ENCODE measurements around the gene FCER2.
"Not testable (repeated sequence)": the region's sequence is repeated elsewhere in the genome, so short reads cannot be mapped to it uniquely, and the experiment has no call there.

Gene FCER2, protein sequence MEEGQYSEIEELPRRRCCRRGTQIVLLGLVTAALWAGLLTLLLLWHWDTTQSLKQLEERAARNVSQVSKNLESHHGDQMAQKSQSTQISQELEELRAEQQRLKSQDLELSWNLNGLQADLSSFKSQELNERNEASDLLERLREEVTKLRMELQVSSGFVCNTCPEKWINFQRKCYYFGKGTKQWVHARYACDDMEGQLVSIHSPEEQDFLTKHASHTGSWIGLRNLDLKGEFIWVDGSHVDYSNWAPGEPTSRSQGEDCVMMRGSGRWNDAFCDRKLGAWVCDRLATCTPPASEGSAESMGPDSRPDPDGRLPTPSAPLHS

DNA sequence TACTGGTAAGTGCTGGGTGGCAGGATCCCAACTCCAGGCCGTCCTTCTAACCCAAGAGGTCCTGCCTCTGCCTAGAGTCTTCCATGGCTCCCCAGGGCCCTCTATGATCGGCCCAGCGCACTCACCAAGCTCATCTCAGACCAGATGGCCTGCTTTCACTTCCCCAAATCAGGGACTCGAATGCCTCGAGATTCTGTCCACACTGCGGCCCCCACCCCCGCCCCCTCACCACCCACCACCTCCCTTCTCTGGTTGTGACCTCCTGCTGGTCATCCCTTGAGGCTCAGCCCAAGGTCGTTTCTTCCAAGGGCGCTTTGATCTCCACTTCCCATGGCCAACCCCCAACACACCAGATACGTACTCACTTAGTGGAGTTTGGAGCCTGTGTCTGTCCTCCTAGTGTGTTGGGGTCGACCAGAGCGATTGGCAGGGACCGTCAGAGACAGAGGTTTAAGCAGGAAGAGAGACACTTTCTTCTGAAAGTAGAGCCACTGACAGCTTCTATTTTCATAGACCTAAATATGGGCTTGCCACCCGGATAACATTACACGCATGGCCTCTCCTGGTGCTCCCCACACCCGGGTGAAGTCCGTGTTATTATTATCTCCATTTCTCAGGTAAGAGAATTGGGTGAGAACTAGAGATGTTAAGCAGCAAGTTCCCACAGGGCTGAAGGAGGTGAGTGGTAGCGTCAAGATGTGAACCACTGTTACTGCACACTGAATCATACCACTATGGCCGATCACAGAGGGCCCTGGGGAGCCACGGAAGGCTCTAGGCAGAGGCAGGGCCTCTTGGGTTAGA, at the start of gene FCER2:
TSS of gene FCER2 (minus strand) at position 478 of the 804 bp plus-strand sequence. CDS start 2,371 bp downstream, outside the sequence.
- no peaks in the 10 kb centered on the region for H3K36me3 ChIP-seq (replicated peaks)
- H3K27me3 ChIP-seq (ENCODE audit: low read depth) = peaks cover 16% of the 10 kb centered on the region
- no peak for DNase-seq (ENCODE audit: low spot score in 2 of 2)
- H3K4me1 ChIP-seq = no peaks in the 10 kb centered on the region
- H3K9me3 ChIP-seq = no peaks in the 10 kb centered on the region
- in situ Hi-C loops (cut with MboI; ENCODE audit: low sequenced_read_pairs) = no loop called here
- no peak within 1 kb of the TSS for H3K4me3 ChIP-seq

DNA sequence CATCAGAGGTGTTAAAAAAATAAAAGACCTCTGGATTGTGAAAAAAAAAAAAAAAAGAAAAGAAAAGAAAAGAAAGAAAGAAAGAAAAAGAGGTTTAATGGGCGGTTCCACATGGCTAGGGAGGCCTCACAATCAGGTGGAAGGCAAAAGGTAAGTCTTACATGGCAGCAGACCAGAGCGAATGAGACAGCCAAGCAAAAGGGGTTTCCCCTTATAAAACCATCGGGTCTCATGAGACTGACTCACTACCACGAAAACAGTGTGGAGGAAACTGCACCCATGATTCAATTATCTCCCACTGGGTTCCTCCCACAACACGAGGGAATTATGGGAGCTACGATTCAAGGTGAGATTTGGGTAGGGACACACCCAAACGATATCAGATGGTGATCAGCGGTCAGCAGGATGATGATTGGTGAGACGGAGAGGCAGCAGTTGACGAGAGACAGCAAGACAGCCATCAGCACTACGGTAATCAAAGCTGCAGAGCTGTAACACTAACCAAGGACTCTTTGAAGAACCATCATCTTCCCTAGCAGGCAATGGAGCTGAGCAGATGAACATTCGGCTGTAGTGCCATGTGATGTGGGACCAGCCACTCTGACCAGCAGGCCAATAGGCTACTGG, 49.3 kb upstream of the FCER2 start:
- in situ Hi-C loops (cut with MboI; ENCODE audit: low sequenced_read_pairs) = no loop called here
- H3K9me3 ChIP-seq = no peaks in the 10 kb centered on the region; the same call in 1 of the 2 replicates
- no peaks in the 10 kb centered on the region for H3K4me1 ChIP-seq
- no peak for DNase-seq (ENCODE audit: low spot score in 2 of 2)
- H3K27me3 ChIP-seq (ENCODE audit: low read depth) = 0 out of 2 replicates have a peak, but pooled peaks cover 3% of the 10 kb centered on the region
- no peak overlapping the region for H3K4me3 ChIP-seq
- H3K36me3 ChIP-seq (replicated peaks) = no peaks in the 10 kb centered on the region

DNA sequence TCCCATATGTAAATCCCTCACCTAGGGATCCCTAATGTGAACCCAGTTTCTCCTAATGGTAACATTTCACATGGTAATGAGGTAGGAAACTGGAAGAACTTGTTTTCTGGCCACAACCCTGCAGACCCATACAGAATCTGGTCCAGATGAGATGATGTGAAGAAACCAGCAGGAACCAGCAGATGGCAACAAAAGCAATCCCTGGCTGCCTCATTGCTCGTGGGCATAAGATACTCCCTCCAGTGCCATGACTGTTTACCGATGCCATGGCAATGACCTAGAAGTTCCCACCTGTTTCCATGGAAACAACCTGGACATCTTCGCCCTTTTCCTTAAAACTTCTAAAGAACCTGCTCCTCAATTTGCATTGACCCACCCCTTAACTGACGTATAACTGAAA, 46.8 kb upstream of the FCER2 start:
- Histone ChIP-seq H3K27me3 (ENCODE audit: low read depth) (no peaks in the 10 kb centered on the region), H3K4me1 (no peaks in the 10 kb centered on the region), H3K4me3 (no peak overlapping the region), H3K36me3 (replicated peaks) (no peaks in the 10 kb centered on the region), H3K9me3 (no peaks in the 10 kb centered on the region)
- DNase-seq (ENCODE audit: low spot score in 2 of 2) = peak in 1 of 2 experiments; percentile 3
- in situ Hi-C loops (cut with MboI; ENCODE audit: low sequenced_read_pairs) = no loop called here

DNA sequence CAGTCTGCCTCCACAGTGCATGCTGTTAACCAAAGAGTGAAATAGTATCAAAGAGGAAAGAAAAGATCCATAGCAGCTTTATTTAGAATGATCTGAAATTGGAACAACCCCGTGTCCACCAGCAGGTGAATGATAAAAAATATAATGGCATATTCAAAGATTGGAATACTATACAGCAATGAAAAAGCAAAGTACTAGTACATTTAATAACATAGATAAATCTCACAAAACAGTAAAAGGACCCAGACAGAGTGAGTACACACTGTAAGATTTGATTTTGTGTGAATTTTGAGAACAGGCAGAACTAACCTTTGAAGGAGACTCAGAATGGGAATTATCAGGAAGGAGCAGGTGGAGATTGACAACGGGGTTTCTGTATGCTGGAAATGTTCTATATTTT, 46.2 kb upstream of the FCER2 start:
- in situ Hi-C loops (cut with MboI; ENCODE audit: low sequenced_read_pairs) = no loop called here
- H3K4me1 ChIP-seq = no peaks in the 10 kb centered on the region
- H3K36me3 ChIP-seq (replicated peaks) = no peaks in the 10 kb centered on the region
- no peaks in the 10 kb centered on the region for H3K27me3 ChIP-seq (ENCODE audit: low read depth)
- H3K9me3 ChIP-seq = no peaks in the 10 kb centered on the region
- DNase-seq (ENCODE audit: low spot score in 2 of 2) = no peak
- no peak overlapping the region for H3K4me3 ChIP-seq

DNA sequence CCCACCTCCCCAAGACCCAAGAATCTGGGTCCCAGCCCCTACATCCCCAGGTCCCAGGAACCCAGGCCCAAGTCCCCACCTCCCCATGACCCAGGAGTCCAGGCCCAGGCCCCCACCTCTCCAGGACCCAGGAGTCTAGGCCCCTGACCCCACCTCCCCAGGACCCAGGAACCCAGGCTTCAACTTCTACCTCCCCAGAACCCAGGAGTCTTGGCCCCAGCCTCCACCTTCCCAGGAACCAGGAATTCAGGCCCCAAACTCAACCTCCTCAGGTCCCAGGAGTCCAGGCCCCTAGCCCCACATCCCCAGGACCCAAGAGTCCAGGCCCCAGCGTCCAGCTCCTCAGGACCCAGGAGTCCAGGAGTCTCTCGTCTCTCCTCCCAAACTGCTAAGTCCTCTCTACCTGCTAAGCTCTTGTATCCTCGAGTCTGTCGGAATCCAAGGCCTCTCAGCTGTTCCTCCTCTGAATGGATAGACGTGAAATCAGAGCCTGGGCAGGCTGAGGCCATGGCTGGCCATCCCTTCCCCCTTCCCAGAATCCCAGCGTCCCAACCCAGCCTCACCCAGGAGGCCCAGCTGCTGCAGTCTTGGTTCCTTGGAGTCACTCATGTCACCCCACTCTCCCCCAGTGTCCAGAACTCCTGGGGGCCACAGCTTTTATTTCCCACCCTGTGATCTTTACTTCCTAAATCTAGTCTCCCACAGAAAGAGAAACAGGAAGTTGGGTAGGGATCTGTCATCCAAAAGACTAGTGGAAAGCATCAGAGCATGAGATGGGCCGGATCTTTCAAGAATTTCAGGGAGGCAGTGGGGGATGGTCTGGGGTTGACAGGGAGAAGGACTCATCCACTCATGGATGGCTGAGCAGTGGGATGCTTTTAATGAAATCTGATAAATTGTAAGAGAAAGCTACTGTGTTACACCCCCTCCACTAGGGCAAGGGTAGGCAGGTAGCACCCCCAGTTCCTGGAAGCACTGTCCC, 45.3 kb upstream of the FCER2 start, which contains the start of gene CD209:
TSS of gene CD209 (minus strand) at position 632 of the 982 bp plus-strand sequence. CDS start at position 609, 23 bp downstream.
- in situ Hi-C loops (cut with MboI; ENCODE audit: low sequenced_read_pairs) = no loop called here
- no peaks in the 10 kb centered on the region for H3K27me3 ChIP-seq (ENCODE audit: low read depth)
- DNase-seq (ENCODE audit: low spot score in 2 of 2) = no peak
- no peak within 1 kb of the TSS for H3K4me3 ChIP-seq
- H3K36me3 ChIP-seq (replicated peaks) = no peaks in the 10 kb centered on the region
- no peaks in the 10 kb centered on the region for H3K4me1 ChIP-seq
- H3K9me3 ChIP-seq = no peaks in the 10 kb centered on the region

DNA sequence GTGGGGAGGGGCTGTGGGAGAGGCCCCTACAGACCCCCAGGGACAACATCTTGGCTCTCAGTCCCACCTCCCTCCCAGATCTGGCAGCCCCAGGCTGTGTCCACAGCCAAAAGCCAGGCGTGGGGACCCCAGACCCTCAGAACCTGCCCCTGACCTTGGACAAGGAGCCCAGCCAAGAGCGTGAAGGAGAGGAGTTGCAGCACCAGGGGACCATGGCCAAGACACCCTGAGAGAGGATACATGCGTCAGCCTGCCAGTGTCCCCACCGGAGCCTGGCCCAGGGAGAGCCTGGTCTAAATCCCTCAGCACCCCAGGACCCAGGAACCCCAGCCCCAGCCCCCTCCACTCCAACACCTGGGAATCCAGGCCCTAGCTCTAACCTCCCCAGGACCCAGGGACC, 44.4 kb upstream of the FCER2 start:
- H3K9me3 ChIP-seq; in situ Hi-C loops (cut with MboI; ENCODE audit: low sequenced_read_pairs); H3K27me3 ChIP-seq (ENCODE audit: low read depth); H3K4me3 ChIP-seq; H3K36me3 ChIP-seq (replicated peaks); DNase-seq (ENCODE audit: low spot score in 2 of 2); H3K4me1 ChIP-seq: not testable (repeated sequence)

DNA sequence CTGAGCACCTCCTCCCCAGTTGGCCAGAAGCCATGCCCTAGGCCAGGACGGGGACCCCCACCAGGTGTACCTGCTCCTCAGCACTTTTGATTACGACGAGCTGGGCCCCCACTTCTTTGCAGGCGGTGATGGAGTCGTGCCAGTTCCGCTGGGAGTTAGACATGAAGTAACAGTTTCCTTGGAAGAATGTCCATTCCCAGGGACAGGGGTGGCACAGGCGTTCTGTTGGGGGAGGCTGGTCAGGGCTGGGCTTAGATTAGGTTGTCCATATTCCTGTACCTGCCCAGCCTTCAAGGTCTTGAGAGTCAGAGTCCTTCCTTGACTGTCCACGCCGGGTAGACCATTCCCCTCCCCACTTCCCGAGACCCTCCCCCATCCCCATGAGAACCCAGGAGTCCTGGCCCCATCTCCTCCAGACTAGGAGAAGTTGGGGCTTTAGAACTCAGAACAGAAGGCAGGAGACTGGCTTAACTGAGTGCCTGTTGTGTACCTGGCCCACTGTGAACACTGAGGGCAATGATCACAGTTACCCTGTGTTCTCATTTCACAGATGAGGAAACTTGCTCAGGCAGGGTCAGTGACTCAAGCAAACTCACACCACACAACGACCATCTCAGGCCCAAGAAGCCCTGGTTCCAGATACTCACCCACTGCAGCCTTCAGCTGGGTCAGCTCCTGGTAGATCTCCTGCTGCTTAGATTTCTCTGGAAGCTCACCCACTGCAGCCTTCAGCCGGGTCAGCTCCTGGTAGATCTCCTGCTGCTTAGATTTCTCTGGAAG, 43.1 kb upstream of the FCER2 start:
- Histone ChIP-seq H3K9me3 (no peaks in the 10 kb centered on the region), H3K4me3 (no peak overlapping the region), H3K4me1 (no peaks in the 10 kb centered on the region), H3K27me3 (ENCODE audit: low read depth) (no peaks in the 10 kb centered on the region), H3K36me3 (replicated peaks) (no peaks in the 10 kb centered on the region)
- in situ Hi-C loops (cut with MboI; ENCODE audit: low sequenced_read_pairs) = no loop called here
- no peak for DNase-seq (ENCODE audit: low spot score in 2 of 2)

DNA sequence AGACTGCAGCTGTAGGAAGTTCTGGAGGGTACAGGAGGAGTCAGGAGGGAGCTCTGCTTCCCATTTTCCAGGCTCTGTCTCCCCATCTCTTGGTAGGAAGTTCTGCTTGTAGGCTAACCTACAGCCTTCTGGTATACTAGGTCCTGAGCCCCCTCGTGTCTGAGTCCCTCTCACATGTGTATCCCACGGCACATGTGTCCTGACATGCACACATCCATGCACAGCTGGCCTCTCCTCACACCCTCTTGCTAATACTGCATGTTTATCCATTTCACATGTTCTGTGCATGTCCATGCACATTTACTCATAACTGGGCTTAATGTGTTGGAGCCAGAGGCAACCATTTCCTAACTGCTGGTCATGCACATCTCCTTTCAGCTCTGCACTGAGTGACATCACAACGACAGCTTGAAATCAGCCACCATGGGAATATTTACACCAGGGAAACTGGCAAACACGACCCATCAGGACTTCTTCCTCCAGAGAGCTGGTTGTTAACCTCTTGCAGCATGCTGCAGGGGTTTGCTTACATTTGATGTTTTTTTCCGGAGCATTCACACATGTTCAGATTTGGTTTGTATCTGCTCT, 42.4 kb upstream of the FCER2 start:
- Histone ChIP-seq H3K36me3 (replicated peaks) (no peaks in the 10 kb centered on the region), H3K9me3 (no peaks in the 10 kb centered on the region), H3K27me3 (ENCODE audit: low read depth) (no peaks in the 10 kb centered on the region), H3K4me3 (no peak overlapping the region), H3K4me1 (no peaks in the 10 kb centered on the region)
- no peak for DNase-seq (ENCODE audit: low spot score in 2 of 2)
- in situ Hi-C loops (cut with MboI; ENCODE audit: low sequenced_read_pairs) = no loop called here

DNA sequence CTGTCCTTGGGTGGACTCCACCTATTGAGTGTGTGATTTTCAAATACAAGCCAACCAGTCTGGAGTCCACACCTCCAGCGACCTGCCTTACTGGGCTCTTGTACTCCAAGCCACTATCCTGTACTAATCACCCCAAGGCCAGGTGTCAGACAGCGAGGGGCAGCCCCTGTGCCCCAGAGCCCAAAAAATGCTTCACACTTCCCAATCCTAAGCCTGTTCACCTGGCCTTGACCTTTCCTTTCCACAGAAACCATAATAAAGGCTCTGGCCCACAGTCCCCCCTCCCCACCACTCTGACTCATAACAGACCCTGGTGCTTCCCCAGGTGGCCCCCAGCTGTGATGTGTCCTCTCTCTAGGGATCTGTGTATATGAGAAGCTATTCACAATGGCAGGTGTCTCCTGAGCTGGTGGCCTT, 41.5 kb upstream of the FCER2 start:
- H3K4me3 ChIP-seq = no peak overlapping the region
- H3K36me3 ChIP-seq (replicated peaks) = no peaks in the 10 kb centered on the region
- no peaks in the 10 kb centered on the region for H3K27me3 ChIP-seq (ENCODE audit: low read depth)
- no peaks in the 10 kb centered on the region for H3K4me1 ChIP-seq
- in situ Hi-C loops (cut with MboI; ENCODE audit: low sequenced_read_pairs) = no loop called here
- DNase-seq (ENCODE audit: low spot score in 2 of 2) = no peak
- no peaks in the 10 kb centered on the region for H3K9me3 ChIP-seq

DNA sequence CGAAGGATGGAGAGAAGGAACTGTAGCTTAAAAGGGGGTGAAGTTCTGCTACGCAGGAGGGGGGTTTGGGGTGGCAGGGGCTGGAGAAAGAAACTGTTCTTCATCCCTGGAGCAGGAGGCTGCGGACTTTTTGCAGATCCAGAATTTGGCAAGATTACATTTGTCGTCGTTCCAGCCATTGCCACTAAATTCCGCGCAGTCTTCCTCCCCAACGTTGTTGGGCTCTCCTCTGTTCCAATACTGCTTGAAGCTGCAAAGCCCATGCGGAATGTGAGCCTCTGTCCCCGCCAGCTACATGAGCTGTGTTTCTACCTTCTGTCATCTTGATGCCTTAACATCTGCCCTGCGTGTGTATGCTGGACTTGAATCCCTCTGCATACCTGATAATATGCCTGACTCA, 41.1 kb upstream of the FCER2 start:
- H3K4me1 ChIP-seq = no peaks in the 10 kb centered on the region
- in situ Hi-C loops (cut with MboI; ENCODE audit: low sequenced_read_pairs) = no loop called here
- H3K36me3 ChIP-seq (replicated peaks) = no peaks in the 10 kb centered on the region
- no peak for DNase-seq (ENCODE audit: low spot score in 2 of 2)
- H3K4me3 ChIP-seq = no peak overlapping the region
- no peaks in the 10 kb centered on the region for H3K27me3 ChIP-seq (ENCODE audit: low read depth)
- no peaks in the 10 kb centered on the region for H3K9me3 ChIP-seq

DNA sequence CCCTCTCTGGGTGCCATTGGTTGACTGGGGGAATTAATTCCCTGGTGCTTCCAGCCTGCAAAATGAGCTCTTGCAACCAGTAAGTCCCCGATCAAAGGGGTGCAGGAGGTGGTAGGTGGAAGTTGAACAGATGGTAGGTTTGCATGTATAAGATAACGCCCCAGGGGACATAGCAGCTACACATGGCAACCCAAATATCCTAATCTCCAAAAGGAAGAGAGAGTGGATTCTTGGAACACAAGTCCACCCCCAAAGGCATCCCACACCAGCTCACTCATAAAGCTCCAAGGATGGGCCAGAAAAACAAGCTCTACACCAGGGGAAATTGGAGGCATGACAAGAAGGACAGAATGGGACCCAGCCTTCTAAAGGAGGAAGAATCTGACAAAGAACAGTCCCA, 40.6 kb upstream of the FCER2 start:
- no peak for DNase-seq (ENCODE audit: low spot score in 2 of 2)
- Histone ChIP-seq H3K4me3 (no peak overlapping the region), H3K36me3 (replicated peaks) (no peaks in the 10 kb centered on the region)

DNA sequence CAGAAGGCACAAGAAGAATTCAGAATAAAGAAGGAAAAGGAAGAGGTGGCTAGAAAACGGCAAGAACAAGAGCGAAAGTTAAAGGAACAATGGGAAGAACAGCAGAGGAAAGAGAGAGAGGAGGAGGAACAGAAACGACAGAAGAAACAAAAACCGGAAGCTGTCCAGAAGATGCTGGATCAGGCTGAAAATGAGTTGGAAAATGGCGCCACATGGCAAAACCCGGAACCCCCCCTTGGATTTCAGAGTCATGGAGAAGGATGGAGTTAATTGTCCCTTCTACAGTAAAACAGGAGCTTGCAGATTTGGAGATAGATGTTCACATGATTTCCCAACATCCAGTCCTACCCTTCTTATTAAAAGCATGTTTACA, 38.7 kb upstream of the FCER2 start:
- H3K4me3 ChIP-seq = no peak overlapping the region
- no peak for DNase-seq (ENCODE audit: low spot score in 2 of 2)
- in situ Hi-C loops (cut with MboI; ENCODE audit: low sequenced_read_pairs) = no loop called here
- no peaks in the 10 kb centered on the region for H3K9me3 ChIP-seq
- peaks cover 5% of the 10 kb centered on the region for H3K27me3 ChIP-seq (ENCODE audit: low read depth)
- no peaks in the 10 kb centered on the region for H3K4me1 ChIP-seq
- H3K36me3 ChIP-seq (replicated peaks) = no peaks in the 10 kb centered on the region

More for the DNA sequence above, 40.6 kb upstream of the FCER2 start:
- in situ Hi-C loops (cut with MboI; ENCODE audit: low sequenced_read_pairs) = no loop called here
- no peaks in the 10 kb centered on the region for H3K27me3 ChIP-seq (ENCODE audit: low read depth)
- no peaks in the 10 kb centered on the region for H3K9me3 ChIP-seq
- no peaks in the 10 kb centered on the region for H3K4me1 ChIP-seq
